Epithelial cell of proximal tubule (primary cell): Measurements from ENCODE around the gene BST1. TPM values are rescaled to one million over a fixed set of nuclear protein-coding genes. Genes with fewer than 3 reads are reported as not detected.

Source experiments
- DNase-seq: peaks from one replicate; pipeline ENCODE4 v3.0.0-alpha.2; 2011; ENCODE audit warnings: low read depth
- H3K4me3 ChIP-seq: 2 replicates; pipeline ENCODE4 v1.5.1; 2011; ENCODE audit warnings: low read depth, mild to moderate bottlenecking, low read length
- CTCF ChIP-seq: conservative IDR thresholded peaks from 2 replicates; pipeline ENCODE4 v1.5.1; 2012; ENCODE audit warnings: low read depth, mild to moderate bottlenecking, low read length
- total RNA-seq: library from RNA; depleted of rRNA; stranded (reverse); fragments of >200 nt; gene quantifications from 2 replicates; pipeline ENCODE4 v1.2.3, GENCODE V29; 2015

Gene BST1
- total RNA-seq, 1 donor from 2014 or later: 13.0 TPM

GRCh38 chr4:15765391-15765790 is 62.5 kb downstream of the BST1 start:
- TF ChIP-seq CTCF: no peak
- H3K4me3 ChIP-seq: no peak overlapping the region
- DNase-seq: no peak

- DNase-seq: no peak
- H3K4me3 ChIP-seq: no peak overlapping the region
- TF ChIP-seq CTCF: no peak
Observed at GRCh38 chr4:15765910-15766697, 63.2 kb downstream of the BST1 start.

GRCh38 chr4:15766821-15767220 is 64.0 kb downstream of the BST1 start:
- no peak for DNase-seq
- no peak overlapping the region for H3K4me3 ChIP-seq
- no peak for TF ChIP-seq CTCF

GRCh38 chr4:15769202-15769601 is 66.3 kb downstream of the BST1 start:
- DNase-seq: no peak
- TF ChIP-seq CTCF: no peak
- H3K4me3 ChIP-seq: no peak overlapping the region

GRCh38 chr4:15771216-15772058 is 68.6 kb downstream of the BST1 start:
- DNase-seq: no peak
- no peak overlapping the region for H3K4me3 ChIP-seq
- no peak for TF ChIP-seq CTCF

- no peak for DNase-seq
- TF ChIP-seq CTCF: no peak
Observed at GRCh38 chr4:15774020-15774420, 71.2 kb downstream of the BST1 start.

More at GRCh38 chr4:15774020-15774420, 71.2 kb downstream of the BST1 start:
- H3K4me3 ChIP-seq: no peak overlapping the region
